Peyer's patch (tissue), 4 donors: Measurements from ENCODE around the gene KRT78. TPM values are rescaled to one million over a fixed set of nuclear protein-coding genes. Genes with fewer than 3 reads are reported as not detected.
"Not testable (repeated sequence)": the region's sequence is repeated elsewhere in the genome, so short reads cannot be mapped to it uniquely, and the experiment has no call there.

Experiments
- DNase-seq, 3 donors: peaks; one replicate each; pipeline ENCODE4 v3.0.0-alpha.2; 2017 to 2019
- H3K27ac ChIP-seq, 4 donors: fragments of 200-600 bp; sonication (generic); one replicate each; pipeline ENCODE4 v1.5.1; 2016 to 2019
- H3K27me3 ChIP-seq, 2 donors: fragments of 200-600 bp; sonication (generic); one replicate each; pipeline ENCODE4 v1.5.1; 2019
- H3K36me3 ChIP-seq, 3 donors: fragments of 200-600 bp; sonication (generic); one replicate each; pipeline ENCODE4 v1.5.1; 2016 to 2019
- H3K4me1 ChIP-seq, 4 donors: fragments of 200-600 bp; sonication (generic); one replicate each; pipeline ENCODE4 v1.5.1; 2016 to 2019
- H3K4me3 ChIP-seq, 4 donors: fragments of 200-600 bp; sonication (generic); 1 replicate in 3 of 4; 2 replicates in 1 of 4; pipeline ENCODE4 v1.5.1; 2016 to 2019; ENCODE audit warnings: mild to moderate bottlenecking in 1 of 4
- H3K9me3 ChIP-seq, 4 donors: fragments of 200-600 bp; sonication (generic); one replicate each; pipeline ENCODE4 v1.5.1; 2016 to 2019; ENCODE audit warnings: mild to moderate bottlenecking in 1 of 4
- POLR2A ChIP-seq, 2 donors: fragments of 450-650 bp; IDR thresholded peaks; one replicate each; pipeline ENCODE4 v1.5.1; 2017; ENCODE audit warnings: antibody characterized with exemption in 2 of 2, mild to moderate bottlenecking in 2 of 2, moderate library complexity in 2 of 2
- total RNA-seq, 4 donors: library from RNA; depleted of rRNA; stranded (reverse); fragments of >200 nt; gene quantifications; one replicate each; pipeline ENCODE4 v1.1.0, GENCODE V29; 2016
- TF ChIP-seq, protein P1 (sequence below), 6 experiments: fragments of 450-650 bp in 4 of 6; fragments of 200-600 bp in 2 of 6; sonication (generic) in 1 of 6; IDR thresholded peaks; one replicate each; pipeline ENCODE4 v1.5.1; 2017 to 2019; ENCODE audit warnings: antibody characterized with exemption in 6 of 6, mild to moderate bottlenecking in 3 of 6, moderate library complexity in 1 of 6

KRT78 gene
- total RNA-seq, 4 donors from 2014 or later, result not detected

DNA sequence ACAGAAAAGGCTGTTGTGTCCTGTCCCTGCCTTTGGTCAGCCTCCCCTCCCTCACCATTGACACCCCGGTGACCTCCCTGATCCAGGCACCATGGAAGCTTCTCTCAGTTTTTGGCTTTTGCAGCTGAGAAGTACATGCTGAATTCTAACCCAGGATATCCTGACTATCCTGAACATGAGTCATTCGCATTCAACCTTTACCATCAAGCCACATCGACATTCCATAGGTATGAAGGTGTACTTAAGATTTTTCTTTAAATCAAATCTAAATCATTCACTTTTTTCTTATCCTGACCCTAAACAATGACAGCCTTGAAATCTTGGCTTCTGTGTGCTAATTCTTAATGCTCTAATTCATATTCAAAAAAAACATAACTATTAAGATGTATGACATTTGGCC, 8.7 kb upstream of the KRT78 start:
- no peaks in the 10 kb centered on the region for H3K36me3 ChIP-seq
- H3K9me3 ChIP-seq, result no peaks in the 10 kb centered on the region
- no peaks in the 10 kb centered on the region for H3K27me3 ChIP-seq
- DNase-seq, result no peak
- no peak overlapping the region for H3K4me3 ChIP-seq
- TF ChIP-seq, protein P1, sequence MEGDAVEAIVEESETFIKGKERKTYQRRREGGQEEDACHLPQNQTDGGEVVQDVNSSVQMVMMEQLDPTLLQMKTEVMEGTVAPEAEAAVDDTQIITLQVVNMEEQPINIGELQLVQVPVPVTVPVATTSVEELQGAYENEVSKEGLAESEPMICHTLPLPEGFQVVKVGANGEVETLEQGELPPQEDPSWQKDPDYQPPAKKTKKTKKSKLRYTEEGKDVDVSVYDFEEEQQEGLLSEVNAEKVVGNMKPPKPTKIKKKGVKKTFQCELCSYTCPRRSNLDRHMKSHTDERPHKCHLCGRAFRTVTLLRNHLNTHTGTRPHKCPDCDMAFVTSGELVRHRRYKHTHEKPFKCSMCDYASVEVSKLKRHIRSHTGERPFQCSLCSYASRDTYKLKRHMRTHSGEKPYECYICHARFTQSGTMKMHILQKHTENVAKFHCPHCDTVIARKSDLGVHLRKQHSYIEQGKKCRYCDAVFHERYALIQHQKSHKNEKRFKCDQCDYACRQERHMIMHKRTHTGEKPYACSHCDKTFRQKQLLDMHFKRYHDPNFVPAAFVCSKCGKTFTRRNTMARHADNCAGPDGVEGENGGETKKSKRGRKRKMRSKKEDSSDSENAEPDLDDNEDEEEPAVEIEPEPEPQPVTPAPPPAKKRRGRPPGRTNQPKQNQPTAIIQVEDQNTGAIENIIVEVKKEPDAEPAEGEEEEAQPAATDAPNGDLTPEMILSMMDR (IDR thresholded peaks at IDR 0.05), result no peak
- TF ChIP-seq POLR2A (IDR thresholded peaks at IDR 0.05), result no peak
- H3K4me1 ChIP-seq, result no peaks in the 10 kb centered on the region
- H3K27ac ChIP-seq, result no peak overlapping the region

DNA sequence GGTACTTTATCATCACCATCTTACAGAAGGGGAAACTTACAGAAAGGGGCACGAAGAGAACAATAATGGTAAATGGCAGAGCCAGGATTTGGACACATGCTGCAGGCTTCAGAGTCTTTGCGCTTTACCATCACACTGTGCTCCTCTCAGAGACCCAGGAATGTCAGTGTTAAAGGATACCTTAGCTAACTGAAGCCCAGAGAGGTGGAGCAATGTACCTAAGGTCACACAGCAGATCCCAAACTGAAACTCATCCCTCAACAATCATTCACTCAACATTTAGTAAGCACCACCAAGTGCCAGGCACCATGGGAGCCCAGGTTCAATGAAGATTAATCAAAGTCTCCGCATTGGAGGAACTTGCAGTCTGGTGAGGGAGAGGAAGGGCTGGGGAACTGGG, 8.0 kb upstream of the KRT78 start:
- no peaks in the 10 kb centered on the region for H3K4me1 ChIP-seq

DNA sequence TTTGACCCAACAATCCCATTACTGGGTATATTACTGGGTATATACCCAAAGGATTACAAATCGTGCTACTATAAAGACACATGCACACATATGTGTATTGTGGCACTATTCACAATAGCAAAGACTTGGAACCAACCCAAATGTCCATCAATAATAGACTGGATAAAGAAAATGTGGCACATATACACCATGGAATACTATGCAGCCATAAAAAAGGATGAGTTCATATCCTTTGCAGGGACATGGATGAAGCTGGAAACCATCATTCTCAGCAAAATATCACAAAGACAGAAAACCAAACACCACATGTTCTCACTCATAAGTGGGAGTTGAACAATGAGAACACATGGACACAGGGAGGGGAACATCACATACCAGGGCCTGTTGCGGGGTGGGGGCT, 7.3 kb upstream of the KRT78 start:
- H3K27me3 ChIP-seq, DNase-seq, H3K9me3 ChIP-seq, H3K4me1 ChIP-seq, H3K36me3 ChIP-seq, H3K4me3 ChIP-seq, H3K27ac ChIP-seq: not testable (repeated sequence)

More for the DNA sequence above, 8.0 kb upstream of the KRT78 start:
- no peaks in the 10 kb centered on the region for H3K9me3 ChIP-seq
- H3K4me3 ChIP-seq, result no peak overlapping the region
- no peaks in the 10 kb centered on the region for H3K27me3 ChIP-seq
- DNase-seq, result no peak
- H3K27ac ChIP-seq, result no peak overlapping the region
- TF ChIP-seq, protein P1 (IDR thresholded peaks at IDR 0.05), result no peak
- no peak for TF ChIP-seq POLR2A (IDR thresholded peaks at IDR 0.05)
- H3K36me3 ChIP-seq, result no peaks in the 10 kb centered on the region

DNA sequence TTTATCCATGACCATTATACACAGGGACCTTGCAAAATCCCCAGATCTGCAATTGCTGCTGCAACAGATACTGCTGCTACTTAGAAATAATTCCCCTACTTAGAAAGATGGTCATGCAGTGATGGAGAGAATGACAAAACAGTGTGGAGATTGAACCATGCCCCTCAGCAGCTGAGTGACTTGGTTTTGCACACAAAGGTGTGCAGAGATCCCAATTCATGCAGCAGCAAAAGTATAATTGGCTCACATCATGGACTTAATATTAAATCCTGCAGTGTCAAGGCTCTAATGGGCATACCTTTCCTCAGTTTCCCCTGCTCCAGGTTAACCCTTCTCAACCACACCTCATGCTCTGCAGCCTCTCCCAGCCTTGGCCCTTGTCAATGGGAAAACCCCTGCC, 3.0 kb upstream of the KRT78 start:
- TF ChIP-seq, protein P1 (IDR thresholded peaks at IDR 0.05), result no peak
- no peak for TF ChIP-seq POLR2A (IDR thresholded peaks at IDR 0.05)

DNA sequence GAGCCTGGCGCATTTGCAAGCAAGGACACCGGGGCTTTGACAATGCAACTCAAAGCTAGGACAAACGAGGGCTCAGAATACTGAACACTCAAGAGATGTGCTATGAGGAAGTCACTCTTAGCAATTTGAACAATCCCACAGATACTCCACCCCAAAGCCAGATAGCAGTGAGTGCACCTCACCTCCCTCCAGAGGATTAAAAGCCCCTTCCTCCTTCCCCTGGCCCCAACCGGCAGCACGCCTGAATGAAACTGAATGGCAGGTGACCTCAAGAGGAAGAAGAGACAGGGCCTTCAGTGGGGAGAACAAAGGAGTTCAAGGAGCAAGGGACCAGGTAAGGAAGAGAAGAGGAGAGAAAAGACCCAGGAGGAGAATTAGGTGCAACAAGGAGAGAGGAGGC, 1.9 kb upstream of the KRT78 start:
- Histone ChIP-seq H3K27ac (no peak overlapping the region), H3K4me1 (no peaks in the 10 kb centered on the region), H3K9me3 (no peaks in the 10 kb centered on the region), H3K4me3 (no peak overlapping the region), H3K36me3 (no peaks in the 10 kb centered on the region), H3K27me3 (no peaks in the 10 kb centered on the region)
- TF ChIP-seq, protein P1 (IDR thresholded peaks at IDR 0.05), result no peak
- no peak for TF ChIP-seq POLR2A (IDR thresholded peaks at IDR 0.05)
- peak in 1 of 3 donors; percentile 12 for DNase-seq

More for the DNA sequence above, 3.0 kb upstream of the KRT78 start:
- Histone ChIP-seq H3K36me3 (no peaks in the 10 kb centered on the region), H3K27ac (no peak overlapping the region), H3K4me3 (no peak overlapping the region), H3K9me3 (no peaks in the 10 kb centered on the region), H3K4me1 (no peaks in the 10 kb centered on the region), H3K27me3 (no peaks in the 10 kb centered on the region)
- no peak for DNase-seq

DNA sequence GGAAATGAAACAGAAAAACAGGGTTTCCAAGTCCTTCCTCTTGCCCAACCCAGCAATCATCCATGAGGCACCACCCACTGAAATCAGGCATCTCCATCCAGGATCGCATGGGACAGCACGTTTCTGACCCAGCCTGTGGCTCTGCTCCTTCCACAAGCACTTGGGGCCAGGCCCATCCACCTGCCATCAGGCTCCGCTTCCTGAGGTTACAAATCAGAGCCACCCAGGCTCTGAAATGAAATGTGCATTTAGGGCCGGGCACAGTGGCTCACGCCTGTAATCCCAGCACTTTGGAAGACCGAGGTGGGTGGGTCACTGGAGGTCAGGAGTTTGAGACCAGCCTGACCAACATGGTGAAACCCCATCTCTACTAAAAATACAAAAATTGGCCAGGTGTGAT, 717 bp upstream of the KRT78 start:
- no peak for DNase-seq
- Histone ChIP-seq H3K36me3 (no peaks in the 10 kb centered on the region), H3K27ac (no peak overlapping the region), H3K4me1 (no peaks in the 10 kb centered on the region), H3K9me3 (no peaks in the 10 kb centered on the region), H3K27me3 (no peaks in the 10 kb centered on the region), H3K4me3 (no peak overlapping the region)
- TF ChIP-seq, protein P1 (IDR thresholded peaks at IDR 0.05), result no peak
- no peak for TF ChIP-seq POLR2A (IDR thresholded peaks at IDR 0.05)
